Right cardiac atrium (tissue), 5 donors: ENCODE measurements around the gene CIITA. TPM values are rescaled to one million over a fixed set of nuclear protein-coding genes. Genes with fewer than 3 reads are reported as not detected.

Experiments used
- ATAC-seq, 2 donors: fragments of 200-7000 bp; cut with Tn5 transposase; one replicate each; pipeline versions ENCODE4 v1.8.0 to v1.9.1; 2020; ENCODE audit warnings: moderate library complexity in 2 of 2, mild to moderate bottlenecking in 1 of 2
- DNase-seq, 3 donors: peaks; one replicate each; pipeline ENCODE4 v3.0.0-alpha.2; 2020
- H3K27ac ChIP-seq: one replicate; pipeline ENCODE4 v1.5.1; 2013; ENCODE audit warnings: mild to moderate bottlenecking, low read length, control low read depth, moderate library complexity
- H3K27me3 ChIP-seq: one replicate; pipeline ENCODE4 v1.6.1; 2013; ENCODE audit not compliant: control insufficient read depth, insufficient read depth
- H3K4me1 ChIP-seq: one replicate; pipeline ENCODE4 v1.6.1; 2013; ENCODE audit warnings: low read length; ENCODE audit not compliant: control insufficient read depth, insufficient read depth
- H3K4me3 ChIP-seq: one replicate; pipeline ENCODE4 v1.5.1; 2013; ENCODE audit warnings: low read length, control low read depth
- H3K9me3 ChIP-seq: one replicate; pipeline ENCODE4 v1.6.1; 2013; ENCODE audit warnings: low read length; ENCODE audit not compliant: control insufficient read depth
- WGBS: extraction: QIAGEN DNeasy Blood & Tissue Kit; methylation state at CpG from one replicate; pipeline ENCODE4 v1.1.7; 2013; 5-methylcytosine and 5-hydroxymethylcytosine counted together
- intact Hi-C, 4 donors: fragments of 100-400 bp; cut with DNase I; formaldehyde crosslinking; loops; one replicate each; pipeline versions ENCODE4 v1.11.0 to v1.14.0; 2022 to 2023
- polyA plus RNA-seq: library from polyadenylated mRNA; stranded (reverse); fragments of 200-250 nt; gene quantifications from one replicate; pipeline ENCODE4 v1.2.3, GENCODE V29; 2013
- total RNA-seq, 4 donors: library from RNA; stranded (reverse); fragmentation: NEBNext Ultra II Directional; extraction: Animal tissue kit (Norgen Biotek cat#: 25700); gene quantifications; one replicate each; pipeline ENCODE4 v1.2.1, GENCODE V29; 2021
- donor health status: healthy with polysubstance abuse.
- donor health status: DM: no; HTN: yes; CAD: no.
- donor health status: DM: no; HTN: no; CAD: no.
- donor health status: DM: no; HTN: yes; CAD: no; lungs with severe emphysema.
- donor health status: DM: yes; HTN: yes; CAD: no.

The CIITA gene
- total and polyA plus RNA-seq, 5 donors: 5.3 to 9.1 (median 7.3) TPM

- H3K4me1 ChIP-seq: peaks cover 9% of the 10 kb centered on the region
- intact Hi-C loops: no loop called here
- DNase-seq (peak; percentile 99), ATAC-seq (peak; percentile 90 to 92)
- H3K27me3 ChIP-seq: no peaks in the 10 kb centered on the region
- no peaks in the 10 kb centered on the region for H3K9me3 ChIP-seq
- under 1% methylated on average over 86 of the region's 86 CpGs for WGBS
- peak within 1 kb of the TSS; percentile 61 for H3K4me3 ChIP-seq
- H3K27ac ChIP-seq: peak within 1 kb of the TSS; percentile 25
Measured at GRCh38 chr16:10944249-10945064, 67.5 kb downstream of the CIITA start, which contains the start of gene CLEC16A. Gene CLEC16A (plus strand): TSS chr16:10944564. CDS start chr16:10944718, 154 bp downstream.

- peaks cover 5% of the 10 kb centered on the region for H3K4me1 ChIP-seq
- no peaks in the 10 kb centered on the region for H3K27me3 ChIP-seq
- ATAC-seq (no peak), DNase-seq (no peak)
- intact Hi-C loops: no loop called here
- no peak overlapping the region for H3K27ac ChIP-seq
- no peaks in the 10 kb centered on the region for H3K9me3 ChIP-seq
- peak overlapping the region; percentile 61 for H3K4me3 ChIP-seq
- WGBS: 34% methylated on average over 14 of the region's 14 CpGs
Measured at GRCh38 chr16:10945065-10945787, 68.2 kb downstream of the CIITA start.

GRCh38 chr16:10946308-10946707, 69.3 kb downstream of the CIITA start:
- Histone ChIP-seq H3K27me3 (no peaks in the 10 kb centered on the region), H3K27ac (no peak overlapping the region), H3K9me3 (no peaks in the 10 kb centered on the region), H3K4me3 (no peak overlapping the region), H3K4me1 (peaks cover 5% of the 10 kb centered on the region)
- ATAC-seq: no peak
- 41% methylated on average over 5 of the region's 5 CpGs for WGBS
- intact Hi-C loops: no loop called here
- no peak for DNase-seq

- Histone ChIP-seq H3K4me1 (peaks cover 5% of the 10 kb centered on the region), H3K9me3 (no peaks in the 10 kb centered on the region), H3K4me3 (no peak overlapping the region), H3K27me3 (no peaks in the 10 kb centered on the region), H3K27ac (no peak overlapping the region)
- WGBS: 72% methylated on average over 10 of the region's 10 CpGs
- ATAC-seq (no peak), DNase-seq (no peak)
- intact Hi-C loops: no loop called here
Measured at GRCh38 chr16:10947211-10947787, 70.3 kb downstream of the CIITA start.

GRCh38 chr16:10949424-10949970, 72.5 kb downstream of the CIITA start:
- no peaks in the 10 kb centered on the region for H3K27me3 ChIP-seq
- DNase-seq (no peak), ATAC-seq (no peak)
- no peak overlapping the region for H3K27ac ChIP-seq
- no peaks in the 10 kb centered on the region for H3K9me3 ChIP-seq
- H3K4me3 ChIP-seq: no peak overlapping the region
- 79% methylated on average over 7 of the region's 7 CpGs for WGBS
- peaks cover 3% of the 10 kb centered on the region for H3K4me1 ChIP-seq
- intact Hi-C loops: no loop called here

- DNase-seq (no peak), ATAC-seq (no peak)
- Histone ChIP-seq H3K4me1 (peaks cover 3% of the 10 kb centered on the region), H3K27ac (no peak overlapping the region), H3K4me3 (no peak overlapping the region), H3K27me3 (no peaks in the 10 kb centered on the region), H3K9me3 (no peaks in the 10 kb centered on the region)
- WGBS: 69% methylated on average over 5 of the region's 5 CpGs
- intact Hi-C loops: no loop called here
Measured at GRCh38 chr16:10950393-10950792, 73.4 kb downstream of the CIITA start.

- WGBS: 55% methylated on average over 4 of the region's 4 CpGs
- Histone ChIP-seq H3K4me3 (no peak overlapping the region), H3K9me3 (no peaks in the 10 kb centered on the region), H3K4me1 (peaks cover 3% of the 10 kb centered on the region), H3K27ac (no peak overlapping the region), H3K27me3 (no peaks in the 10 kb centered on the region)
- intact Hi-C loops: no loop called here
- ATAC-seq (no peak), DNase-seq (no peak)
Measured at GRCh38 chr16:10951026-10951425, 74.0 kb downstream of the CIITA start.

- intact Hi-C loops: no loop called here
Measured at GRCh38 chr16:10954903-10955302, 77.9 kb downstream of the CIITA start.

GRCh38 chr16:10957771-10958482, 80.9 kb downstream of the CIITA start:
- H3K4me1 ChIP-seq: no peaks in the 10 kb centered on the region
- DNase-seq: no peak
- intact Hi-C loops: no loop called here
- H3K4me3 ChIP-seq: no peak overlapping the region
- WGBS: 83% methylated on average over 6 of the region's 6 CpGs
- no peak overlapping the region for H3K27ac ChIP-seq
- H3K27me3 ChIP-seq: no peaks in the 10 kb centered on the region
- ATAC-seq: no peak
- no peaks in the 10 kb centered on the region for H3K9me3 ChIP-seq

More at GRCh38 chr16:10954903-10955302, 77.9 kb downstream of the CIITA start:
- Histone ChIP-seq H3K9me3 (no peaks in the 10 kb centered on the region), H3K4me1 (no peaks in the 10 kb centered on the region), H3K27ac (no peak overlapping the region), H3K27me3 (no peaks in the 10 kb centered on the region), H3K4me3 (no peak overlapping the region)
- DNase-seq (no peak), ATAC-seq (no peak)
- WGBS: 88% methylated on average over 7 of the region's 7 CpGs

- Histone ChIP-seq H3K9me3 (no peaks in the 10 kb centered on the region), H3K27me3 (no peaks in the 10 kb centered on the region), H3K4me3 (no peak overlapping the region), H3K4me1 (no peaks in the 10 kb centered on the region), H3K27ac (no peak overlapping the region)
- DNase-seq (no peak), ATAC-seq (no peak)
- WGBS: 93% methylated on average over 5 of the region's 5 CpGs
- intact Hi-C loops: no loop called here
Measured at GRCh38 chr16:10959161-10959560, 82.2 kb downstream of the CIITA start.
